HG02571 (cell line): ENCODE data around the gene CHST3.
"Not testable (repeated sequence)": the region's sequence is repeated elsewhere in the genome, so short reads cannot be mapped to it uniquely, and the experiment has no call there.

Experiments used
- ATAC-seq: cut with Tn5 transposase; IDR thresholded peaks from one replicate; pipeline ENCODE4 v1.9.1; 2021; ENCODE audit warnings: mild to moderate bottlenecking, moderate library complexity; ENCODE audit not compliant: unreplicated experiment

CHST3 gene

DNA sequence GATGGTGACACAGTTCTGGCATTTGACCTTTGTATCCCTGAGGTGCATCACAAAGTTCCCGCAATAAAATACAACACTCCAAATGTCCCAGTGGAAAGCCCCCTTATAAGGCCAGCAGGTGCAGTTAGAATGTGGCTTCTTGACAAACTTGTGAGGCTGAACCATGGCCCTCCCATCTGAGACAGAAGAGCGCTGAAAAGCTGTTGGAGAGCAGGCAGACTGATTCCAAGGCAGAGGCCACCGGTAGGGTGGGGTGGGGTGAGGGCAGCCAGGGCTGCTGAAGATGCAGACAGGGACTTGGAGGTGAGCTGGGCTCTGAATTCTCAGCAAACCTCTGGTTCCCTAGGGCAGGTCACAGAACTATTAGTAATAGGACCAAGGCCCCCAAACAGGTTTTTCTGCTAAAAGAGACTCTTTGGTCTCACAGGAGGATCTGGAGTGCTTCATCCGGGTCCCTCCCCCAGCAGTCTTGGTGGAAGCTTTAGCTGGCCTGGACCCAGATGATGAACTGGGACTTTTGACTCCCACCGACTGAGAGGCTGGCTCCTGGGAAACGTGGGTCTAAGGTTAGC, 15.6 kb upstream of the CHST3 start:
- ATAC-seq, result no peak

DNA sequence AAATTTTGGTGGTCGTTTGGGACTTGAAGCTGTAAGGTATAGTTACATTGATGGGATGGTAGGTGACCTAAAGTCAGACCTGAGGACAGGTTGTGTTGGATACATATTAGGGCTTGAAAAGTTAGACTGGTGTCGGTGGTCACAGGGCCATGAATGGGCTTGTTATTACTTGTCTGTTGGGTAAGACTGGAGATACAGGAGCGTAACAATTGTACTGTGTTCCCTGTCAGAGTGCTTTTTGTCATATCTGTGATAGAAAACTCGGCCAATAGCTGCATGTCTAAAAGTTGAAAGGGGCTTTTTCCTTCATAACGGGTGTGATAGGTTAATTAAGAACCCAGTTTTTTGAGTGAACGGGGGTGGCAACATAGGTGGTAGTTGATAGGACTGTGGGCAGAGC, 13.5 kb upstream of the CHST3 start:
- ATAC-seq, result no peak

DNA sequence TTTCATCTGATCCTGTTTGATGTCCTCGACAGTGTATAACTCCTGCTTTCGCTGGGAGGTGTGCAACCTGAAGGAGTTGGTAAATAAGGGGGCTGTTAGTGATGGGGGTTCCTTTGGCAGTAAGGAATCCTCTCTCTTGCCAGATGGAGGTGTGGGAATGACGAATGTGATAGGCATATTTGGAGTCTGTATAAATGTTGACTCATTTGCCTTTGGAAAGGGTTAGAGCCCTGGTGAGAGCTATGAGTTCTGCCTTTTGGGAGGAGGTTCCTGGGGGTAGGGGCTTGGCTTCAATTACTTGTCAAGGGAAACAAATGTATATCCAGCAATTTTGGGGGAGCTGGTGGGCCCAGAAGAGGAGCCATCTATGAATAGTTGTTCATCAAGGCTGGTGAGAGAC, 11.4 kb upstream of the CHST3 start:
- no peak for ATAC-seq

DNA sequence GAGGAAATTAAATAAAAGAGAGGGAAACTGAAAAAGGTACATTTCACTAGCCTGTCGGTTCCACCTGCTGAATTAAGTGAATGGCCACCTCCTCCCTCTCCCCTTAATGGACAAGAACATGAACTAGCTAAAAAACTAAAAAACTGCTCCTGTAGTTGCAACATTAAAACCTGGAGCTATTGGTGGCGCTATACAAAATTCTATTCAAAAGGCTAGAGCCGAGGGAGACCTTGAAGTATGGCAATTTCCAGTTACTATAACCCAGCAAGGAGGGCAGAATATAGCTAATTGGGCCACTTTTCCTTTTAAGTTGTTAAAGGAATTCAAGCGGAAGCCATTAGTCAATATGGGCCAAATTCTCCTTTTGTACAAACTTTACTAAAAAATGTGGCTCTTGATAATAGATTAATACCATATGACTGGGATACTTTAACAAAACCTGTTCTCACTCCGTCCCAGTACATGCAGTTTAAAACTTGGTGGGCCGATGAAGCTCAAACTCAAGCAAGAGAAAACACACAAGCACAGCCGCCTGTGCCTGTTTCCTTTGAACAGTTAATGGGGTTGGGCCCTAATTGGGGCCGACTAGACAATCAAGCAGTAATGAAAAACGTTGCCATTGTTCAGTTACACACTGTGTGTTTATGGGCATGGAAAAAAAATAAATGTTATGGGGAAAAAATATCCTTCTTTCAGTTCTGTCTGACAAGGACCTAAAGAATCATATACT, 6.5 kb upstream of the CHST3 start:
- no peak for ATAC-seq

DNA sequence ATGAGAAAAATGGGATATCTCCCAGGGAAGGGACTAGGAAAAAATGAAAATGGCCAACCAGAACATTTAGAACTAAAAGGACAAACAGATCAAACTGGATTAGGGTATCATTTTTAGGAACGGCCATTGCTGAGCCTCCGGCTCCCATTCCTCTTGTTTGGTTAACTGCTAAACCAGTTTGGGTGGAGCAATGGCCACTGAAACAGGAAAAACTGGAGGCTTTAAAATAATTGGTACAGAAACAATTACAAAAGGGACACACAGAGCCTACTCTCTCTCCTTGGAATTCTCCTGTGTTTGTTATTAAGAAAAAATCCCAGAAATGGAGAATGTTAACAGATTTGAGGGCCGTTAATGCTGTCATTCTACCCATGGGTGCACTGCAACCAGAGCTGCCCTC, 4.7 kb upstream of the CHST3 start:
- ATAC-seq, result no peak

DNA sequence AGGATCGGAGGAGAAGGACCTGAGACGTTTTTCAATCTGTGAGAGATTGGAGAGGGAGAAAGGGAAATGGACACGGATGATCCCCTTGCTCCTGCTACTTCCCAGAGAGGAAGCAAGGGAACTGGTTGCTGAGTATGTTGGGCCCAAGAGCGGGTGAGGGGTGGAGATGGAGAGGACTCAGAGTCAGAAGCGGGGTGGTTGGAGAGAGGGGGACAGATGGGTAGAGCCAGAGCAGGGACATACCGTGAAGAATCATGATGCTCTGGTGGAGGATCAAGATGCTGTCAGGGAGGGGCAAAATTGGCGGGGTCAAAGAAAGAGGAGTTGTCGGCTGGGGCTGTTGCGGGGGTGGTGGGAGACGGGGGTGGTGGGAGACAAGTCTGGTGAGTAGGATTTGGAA, 2.4 kb upstream of the CHST3 start:
- no peak for ATAC-seq

DNA sequence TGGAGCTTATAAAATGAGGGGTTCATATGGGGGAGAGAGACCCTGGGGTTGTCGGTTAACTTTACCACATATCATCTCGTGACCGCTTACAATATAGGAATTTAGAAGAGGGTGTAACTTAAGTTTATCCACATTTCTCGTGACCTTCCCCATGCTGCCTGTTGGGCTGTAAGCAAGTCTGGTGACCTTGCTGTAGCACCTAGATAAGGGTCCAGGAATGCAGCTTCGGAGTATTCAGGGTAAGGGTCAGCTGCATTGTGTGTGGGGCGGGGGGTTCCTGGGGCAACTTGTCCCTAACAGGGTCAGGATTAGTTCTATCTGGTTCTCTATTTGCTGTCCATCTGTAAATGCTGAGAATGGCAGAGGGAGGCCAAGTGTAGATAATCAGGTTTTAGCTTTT, 1.3 kb upstream of the CHST3 start:
- no peak for ATAC-seq

DNA sequence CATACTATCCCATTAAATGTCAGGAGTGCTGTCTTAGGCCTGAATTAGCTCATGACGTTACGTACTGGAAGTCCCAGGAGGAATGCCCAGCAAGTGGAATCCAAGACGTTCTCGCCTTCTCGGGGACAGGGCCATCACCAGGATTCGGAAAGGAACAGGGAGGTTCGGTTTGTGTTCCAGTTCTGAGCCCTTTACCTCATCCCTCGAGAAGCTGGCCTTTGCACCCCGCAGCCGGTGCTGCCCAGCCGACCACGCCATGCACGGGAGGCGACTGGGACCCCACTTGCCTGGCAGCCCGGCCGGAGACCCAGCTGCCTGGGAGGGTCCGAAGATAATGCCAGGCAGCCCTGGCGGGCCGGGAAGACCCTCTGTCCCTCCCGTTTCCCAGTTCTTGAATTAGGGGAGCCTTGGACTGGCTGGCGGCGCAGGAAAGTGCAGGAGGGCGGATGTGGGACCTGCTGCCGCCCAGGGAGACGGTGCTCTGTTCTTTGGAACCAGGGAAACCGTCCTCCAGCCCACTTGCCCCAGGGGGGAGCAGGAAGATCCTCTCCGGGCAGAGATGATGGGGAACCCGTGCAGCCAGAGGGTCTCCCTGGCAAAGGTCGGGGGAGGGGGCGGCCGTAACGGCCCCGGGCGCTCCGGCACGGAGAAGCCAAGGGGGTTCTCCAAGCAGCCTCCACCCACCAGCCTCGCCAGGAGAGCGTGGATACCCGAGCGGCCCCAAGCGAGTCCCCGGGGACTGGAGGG, 671 bp upstream of the CHST3 start:
- no peak for ATAC-seq

DNA sequence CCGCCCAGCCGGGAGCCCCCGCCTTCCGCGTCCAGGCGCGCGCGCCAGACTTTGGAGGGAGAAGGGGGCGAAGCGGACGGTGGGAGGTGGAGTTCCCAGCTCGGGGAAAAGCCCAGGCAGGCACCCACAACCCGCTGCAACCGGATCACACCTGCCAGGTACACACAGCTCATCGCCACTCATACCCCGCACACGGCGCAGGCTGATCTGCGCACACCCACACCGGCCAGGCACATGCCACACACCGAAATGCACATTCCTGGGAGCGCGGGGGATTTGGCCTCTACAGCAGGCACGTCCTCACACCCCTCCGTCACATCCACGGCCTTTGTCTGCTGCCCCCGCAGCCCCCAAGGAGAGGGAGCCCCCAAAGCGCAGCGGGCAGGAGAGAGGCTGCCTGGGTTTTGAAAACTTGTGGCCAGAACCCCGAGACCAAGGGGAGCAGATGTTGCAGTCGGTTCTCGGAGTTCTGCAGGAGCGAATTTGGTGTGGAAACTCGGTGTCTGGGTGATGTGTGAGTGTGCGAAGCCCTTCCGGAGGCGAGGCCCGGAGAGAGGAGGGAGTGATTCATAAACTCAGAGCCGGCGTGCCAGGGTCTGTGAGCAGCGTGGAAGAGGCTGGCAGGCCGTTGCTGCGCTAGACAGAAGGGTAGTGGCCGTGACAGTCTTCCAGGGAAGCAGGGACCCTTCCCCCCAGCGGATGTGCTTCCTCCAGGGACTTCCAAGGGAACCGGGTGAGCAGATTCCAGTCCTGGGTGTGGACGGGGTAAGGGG, 734 bp downstream of the CHST3 start:
- no peak for ATAC-seq

DNA sequence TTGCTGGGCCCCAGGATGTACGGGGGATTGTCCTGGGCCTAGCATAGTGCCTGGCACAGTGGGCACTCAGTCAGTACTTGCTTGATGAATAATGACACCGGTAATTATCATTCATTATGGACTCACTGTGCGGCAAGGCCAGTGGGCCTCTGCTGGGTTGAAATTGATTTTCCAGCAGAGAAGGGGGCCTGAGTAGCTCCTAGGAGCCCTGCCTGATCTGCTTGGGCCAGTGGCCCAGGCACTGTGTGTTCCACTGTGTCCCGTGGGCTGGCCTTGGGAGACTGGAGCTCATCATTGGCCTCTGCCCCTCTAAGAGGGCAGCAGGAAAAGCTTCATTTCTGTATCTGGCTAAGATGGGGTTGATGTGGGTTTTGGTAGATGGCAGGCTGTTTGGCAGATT, 1.4 kb downstream of the CHST3 start:
- ATAC-seq, result no peak

DNA sequence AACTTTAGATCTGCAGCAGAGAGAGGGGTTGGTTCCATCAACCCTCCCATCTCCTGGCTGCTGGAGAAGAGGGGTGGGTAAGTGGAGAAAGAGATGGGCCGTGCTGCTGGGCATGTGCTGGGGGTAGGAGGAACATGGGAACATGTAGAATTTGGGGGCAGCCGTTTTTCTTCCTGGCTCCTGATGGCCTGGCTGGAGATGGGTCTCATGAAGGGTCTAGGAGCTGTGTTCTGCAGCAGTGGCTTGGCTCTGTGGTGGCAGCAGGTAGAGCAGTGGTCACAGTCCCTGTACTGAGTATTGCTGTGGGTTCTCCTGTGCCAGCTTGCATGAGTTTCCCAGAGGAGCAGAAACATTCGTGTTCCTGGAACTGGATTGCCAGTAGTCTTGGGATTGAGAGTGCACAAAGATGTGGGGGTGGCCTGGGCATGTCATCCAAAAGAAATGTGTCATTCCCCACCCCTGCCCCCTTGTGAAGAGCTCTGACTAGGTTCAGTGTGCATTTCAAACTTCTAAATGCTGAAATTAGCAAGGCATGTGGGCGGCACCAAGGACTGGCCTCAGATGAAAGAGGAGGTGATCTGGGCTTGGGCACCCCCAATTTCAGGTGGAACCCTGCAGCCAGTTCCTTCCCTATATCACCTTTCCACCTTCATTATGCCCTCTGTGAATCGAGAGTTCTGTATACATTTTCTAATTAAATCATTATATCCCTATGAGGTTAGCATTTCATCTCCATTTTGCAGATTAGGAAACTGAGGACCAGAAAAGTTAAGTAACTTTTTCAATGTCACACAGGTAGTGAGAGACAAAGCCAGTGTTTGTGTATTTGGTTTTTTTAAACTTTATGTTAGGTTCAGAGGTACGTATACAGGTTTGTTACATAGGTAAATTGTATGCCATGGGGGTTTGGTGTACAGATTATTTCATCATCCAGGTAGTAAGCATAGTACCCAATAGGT, 2.1 kb downstream of the CHST3 start:
- ATAC-seq, result no peak

DNA sequence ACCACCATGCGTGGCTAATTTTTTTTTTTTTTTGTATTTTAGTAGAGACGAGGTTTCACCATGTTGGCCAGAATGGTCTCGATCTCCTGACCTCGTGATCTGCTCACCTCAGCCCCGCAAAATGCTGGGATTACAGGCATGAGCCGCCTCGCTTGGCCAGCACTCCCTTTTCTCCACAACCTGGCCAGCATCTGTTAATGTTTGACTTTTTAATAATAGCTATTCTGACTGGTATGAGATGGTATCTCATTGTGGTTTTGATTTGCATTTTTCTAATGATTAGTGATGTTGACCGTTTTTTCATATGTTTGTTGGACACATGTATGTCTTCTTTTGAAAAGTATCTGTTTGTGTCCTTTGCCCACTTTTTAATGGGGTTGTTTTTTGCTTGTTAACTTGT, 3.8 kb downstream of the CHST3 start:
- ATAC-seq, result not testable (repeated sequence)

DNA sequence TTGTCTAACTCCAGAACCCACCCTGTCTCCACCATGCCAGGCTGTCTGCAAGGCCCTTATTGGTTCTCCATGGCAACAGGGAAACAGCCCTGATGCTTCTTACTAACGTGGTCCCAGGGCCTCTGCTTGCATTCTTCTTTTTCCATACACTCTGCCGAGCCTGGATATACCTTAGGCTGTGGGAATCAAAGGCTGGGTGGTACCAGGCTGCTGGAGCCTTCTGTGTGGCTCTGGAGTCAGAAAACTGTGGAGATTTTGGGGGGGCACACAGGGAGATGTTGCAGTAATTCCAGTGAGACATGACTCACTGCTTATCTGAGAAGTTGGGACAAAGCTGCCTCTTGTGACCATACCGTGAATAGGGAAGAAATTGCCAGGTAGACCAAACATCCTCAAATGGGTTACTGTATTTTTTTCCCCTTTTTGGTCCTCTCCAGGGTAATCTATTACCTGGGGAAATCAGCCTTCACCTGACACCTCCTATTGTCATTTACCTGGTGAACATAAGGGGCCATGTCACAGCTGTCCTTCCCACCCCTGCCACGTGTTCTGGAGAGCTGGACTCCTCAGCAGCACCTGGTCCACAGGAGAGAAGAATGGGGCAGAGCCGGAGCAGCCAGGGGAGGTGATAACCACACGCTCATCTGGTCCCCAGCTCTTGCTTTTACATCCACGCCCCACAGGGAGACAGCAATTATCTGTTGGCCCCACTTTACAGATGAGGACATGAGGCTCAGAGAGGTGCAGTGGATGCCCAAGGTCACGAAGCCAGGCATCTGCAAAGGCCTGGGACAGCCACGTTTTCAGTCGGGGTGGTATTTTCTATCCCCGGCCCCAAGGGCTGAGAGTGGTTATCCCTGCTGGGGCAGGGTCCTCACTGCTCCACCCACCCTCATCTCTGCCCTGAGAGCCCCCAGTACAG, 4.6 kb downstream of the CHST3 start:
- ATAC-seq, result no peak

DNA sequence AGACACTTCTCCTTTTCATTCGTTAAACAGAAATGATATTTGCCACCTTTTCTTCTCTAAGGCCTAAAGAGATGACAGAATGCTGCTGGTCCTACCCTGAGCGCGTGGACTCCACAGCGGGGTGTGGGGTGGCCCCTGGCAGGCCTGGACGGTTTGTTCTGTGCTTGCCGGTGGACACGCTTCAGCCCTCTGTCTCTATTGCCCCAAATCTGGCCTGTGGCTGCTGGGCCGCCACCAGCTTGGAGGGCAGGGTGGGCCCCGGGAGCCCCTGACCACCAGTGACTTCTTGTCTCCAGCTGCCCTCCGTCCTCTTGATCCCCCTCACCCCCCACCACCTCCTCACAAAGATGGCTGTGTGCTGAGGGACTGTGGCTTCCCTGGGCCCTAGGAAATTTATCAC, 5.7 kb downstream of the CHST3 start:
- no peak for ATAC-seq

DNA sequence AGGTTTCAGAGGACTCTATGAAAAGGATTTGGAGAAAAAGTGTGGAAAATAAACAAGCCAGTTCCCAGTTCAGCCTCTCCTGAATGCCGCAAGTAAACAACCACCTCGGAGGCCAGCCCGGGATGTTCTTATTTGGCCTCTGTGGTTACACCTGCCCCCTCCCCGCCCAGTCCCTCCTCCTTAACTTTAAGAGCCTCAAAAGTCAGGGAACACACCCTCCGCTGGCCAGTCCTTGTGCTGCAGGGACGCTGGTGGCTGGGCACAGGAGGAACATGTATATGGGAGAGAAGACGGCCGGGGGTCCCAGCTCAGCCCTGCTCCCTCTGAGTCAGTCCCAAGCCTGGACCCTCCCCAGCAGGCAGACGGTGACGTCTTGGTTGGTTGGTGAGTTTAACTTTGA, 6.1 kb downstream of the CHST3 start:
- no peak for ATAC-seq

DNA sequence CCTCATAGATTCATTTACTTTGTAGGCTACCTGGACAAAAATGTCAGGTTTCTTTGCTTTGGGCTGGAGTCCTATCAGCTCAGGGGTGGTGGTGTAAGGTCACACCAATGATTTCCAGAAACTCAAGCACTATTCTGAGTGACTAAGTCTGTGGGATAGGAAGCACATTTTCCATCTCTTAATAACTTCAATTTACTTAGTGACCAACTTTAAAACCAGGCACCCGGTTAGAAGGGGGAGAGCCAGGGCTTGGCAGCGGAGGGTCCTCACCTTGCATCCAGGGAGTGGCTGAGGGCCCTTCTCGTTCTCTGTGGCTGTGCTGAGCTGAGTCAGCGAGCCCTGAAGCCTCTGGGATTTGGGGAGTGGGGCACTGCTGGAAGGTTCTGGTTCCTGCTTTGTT, 6.7 kb downstream of the CHST3 start:
- ATAC-seq, result no peak

DNA sequence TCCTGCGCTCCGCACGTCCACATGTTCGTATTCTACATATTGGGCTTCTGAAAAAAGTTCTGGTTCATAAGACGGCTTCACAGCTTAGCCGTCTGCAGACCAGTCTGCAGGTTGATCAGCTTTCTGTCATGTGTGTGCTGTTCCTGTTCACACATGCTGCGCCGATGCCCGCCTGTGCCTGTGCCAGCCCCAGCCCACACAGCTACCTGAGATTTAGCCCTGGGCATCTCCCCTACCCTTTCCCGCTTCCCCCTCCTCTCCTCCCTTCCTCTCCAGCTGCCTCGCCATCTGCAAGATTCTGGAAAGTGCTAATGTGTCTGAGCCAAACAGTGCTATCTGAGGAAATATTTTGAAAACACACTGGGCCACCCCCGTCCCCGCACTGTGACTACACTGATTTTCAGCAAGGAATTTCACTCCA, 7.1 kb downstream of the CHST3 start:
- no peak for ATAC-seq

DNA sequence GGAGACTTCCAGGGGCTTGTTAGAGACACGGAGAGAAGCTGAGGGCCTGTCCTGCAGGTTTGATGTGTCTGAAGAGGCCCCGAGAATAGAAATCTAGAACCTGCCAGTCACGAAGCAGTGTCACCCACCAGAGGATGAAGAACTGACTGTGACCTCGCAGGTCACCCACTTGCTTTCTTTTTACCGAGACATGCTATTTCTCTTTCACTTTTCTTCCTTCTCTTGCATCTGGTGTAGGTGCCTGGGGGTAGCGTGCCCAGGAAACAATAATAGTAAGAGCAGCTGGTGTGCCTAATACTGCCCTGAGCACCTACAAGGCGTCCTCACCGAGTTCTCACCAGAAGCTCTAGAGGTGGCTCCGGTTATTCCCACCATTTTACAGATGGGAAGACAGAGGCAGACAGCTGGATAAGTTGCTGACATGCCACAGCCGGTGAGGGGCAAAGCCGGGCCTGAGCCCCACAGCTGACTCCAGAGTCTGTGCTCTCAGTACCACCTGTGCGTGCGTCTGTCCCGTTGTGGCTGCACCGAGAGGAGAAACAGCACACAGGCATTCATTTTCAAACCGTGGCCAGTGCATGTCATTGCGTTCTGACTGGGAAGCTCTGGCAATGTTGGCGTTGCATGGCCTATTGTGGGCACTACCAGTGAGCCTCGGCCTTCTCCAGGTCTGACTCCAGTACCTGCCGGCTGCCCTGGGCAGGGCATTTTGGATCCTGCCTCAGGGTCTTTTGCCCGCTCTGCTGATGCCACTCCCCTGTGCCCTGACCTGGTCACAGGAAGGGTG, 7.8 kb downstream of the CHST3 start:
- no peak for ATAC-seq
